ENCODE measurements around the gene CRIP3. TPM values are rescaled to one million over a fixed set of nuclear protein-coding genes. Genes with fewer than 3 reads are reported as not detected.

Gene CRIP3
- total RNA-seq, 1 experiment from 2014 or later = 16.9 TPM

DNA sequence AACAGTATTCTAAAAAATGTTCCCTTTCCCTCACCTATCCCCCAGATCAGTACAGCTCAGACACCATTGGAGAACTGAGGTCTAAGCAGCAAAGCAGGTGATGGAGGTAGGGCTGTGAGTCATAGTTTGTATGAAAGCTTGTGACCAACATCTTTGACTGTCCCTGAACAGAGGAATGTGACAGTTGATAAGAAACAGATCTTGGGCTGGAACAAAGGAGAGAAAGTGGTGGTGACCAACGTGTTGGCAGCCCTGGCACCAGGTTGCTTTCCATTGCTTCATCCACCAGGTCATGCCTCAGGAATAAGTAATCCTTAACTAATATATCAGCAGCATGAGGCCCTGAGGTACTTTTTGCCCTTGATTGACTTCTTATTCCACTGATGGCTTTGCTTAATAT lies 19.9 kb upstream of the CRIP3 start:
- no peaks in the 10 kb centered on the region for H3K4me1 Mint-ChIP-seq
- H2BK20ac ChIP-seq (ENCODE audit: low read depth, low read length, poor library complexity, severe bottlenecking) = no peak overlapping the region
- no peak overlapping the region for H4K8ac ChIP-seq (replicated peaks; ENCODE audit: insufficient read length, low read depth, low read length)
- H3K9me3 Mint-ChIP-seq = no peaks in the 10 kb centered on the region
- no peak overlapping the region for H2BK15ac ChIP-seq (ENCODE audit: low read depth, low read length)
- no peak overlapping the region for H3K27ac Mint-ChIP-seq
- H4K91ac ChIP-seq (ENCODE audit: insufficient read length, low read depth, low read length) = no peak overlapping the region
- no peak for DNase-seq
- H4K5ac ChIP-seq (ENCODE audit: insufficient read length, low read depth, low read length) = no peak overlapping the region
- H3K18ac ChIP-seq (ENCODE audit: insufficient read length, low read depth, low read length) = no peak overlapping the region
- H3K27ac ChIP-seq (ENCODE audit: insufficient read length, low read depth, low read length) = no peak overlapping the region
- H4K20me1 ChIP-seq (ENCODE audit: control insufficient read depth, insufficient read depth, insufficient read length) = no peaks in the 10 kb centered on the region
- no peak overlapping the region for H2AFZ ChIP-seq (ENCODE audit: low read length)
- H3K4me1 ChIP-seq (ENCODE audit: insufficient read depth, low read length) = no peaks in the 10 kb centered on the region
- H2AK5ac ChIP-seq (ENCODE audit: insufficient read length, low read length) = no peak overlapping the region
- H3K36me3 Mint-ChIP-seq (ENCODE audit: insufficient read depth in 1 of 3, low read depth in 3 of 3) = no peaks in the 10 kb centered on the region
- no peak overlapping the region for H3K9ac ChIP-seq (ENCODE audit: extremely low read depth, insufficient read length, low read length)
- H3K56ac ChIP-seq (ENCODE audit: insufficient read length, low read depth, low read length) = no peak overlapping the region
- no peak overlapping the region for H3K14ac ChIP-seq (ENCODE audit: insufficient read depth, low read length)
- no peaks in the 10 kb centered on the region for H3K27me3 ChIP-seq (ENCODE audit: insufficient read depth, low read length)
- no peaks in the 10 kb centered on the region for H3K79me1 ChIP-seq (ENCODE audit: insufficient read depth, low read depth, low read length, poor library complexity, severe bottlenecking)
- H3K9me3 ChIP-seq (ENCODE audit: control insufficient read depth, low read depth, low read length) = no peaks in the 10 kb centered on the region
- H3K79me2 ChIP-seq (ENCODE audit: insufficient read depth, low read length) = no peaks in the 10 kb centered on the region
- H2BK12ac ChIP-seq (ENCODE audit: insufficient read length, low read depth, low read length) = no peak overlapping the region
- no peak overlapping the region for H3T11ph ChIP-seq (ENCODE audit: low read length)
- no peaks in the 10 kb centered on the region for H3K23me2 ChIP-seq (ENCODE audit: insufficient read length, low read depth, low read length, poor library complexity, severe bottlenecking)
- no peak overlapping the region for H2BK5ac ChIP-seq (ENCODE audit: insufficient read length, low read length)
- H3K4me3 Mint-ChIP-seq = no peak overlapping the region
- TF ChIP-seq, protein P1, sequence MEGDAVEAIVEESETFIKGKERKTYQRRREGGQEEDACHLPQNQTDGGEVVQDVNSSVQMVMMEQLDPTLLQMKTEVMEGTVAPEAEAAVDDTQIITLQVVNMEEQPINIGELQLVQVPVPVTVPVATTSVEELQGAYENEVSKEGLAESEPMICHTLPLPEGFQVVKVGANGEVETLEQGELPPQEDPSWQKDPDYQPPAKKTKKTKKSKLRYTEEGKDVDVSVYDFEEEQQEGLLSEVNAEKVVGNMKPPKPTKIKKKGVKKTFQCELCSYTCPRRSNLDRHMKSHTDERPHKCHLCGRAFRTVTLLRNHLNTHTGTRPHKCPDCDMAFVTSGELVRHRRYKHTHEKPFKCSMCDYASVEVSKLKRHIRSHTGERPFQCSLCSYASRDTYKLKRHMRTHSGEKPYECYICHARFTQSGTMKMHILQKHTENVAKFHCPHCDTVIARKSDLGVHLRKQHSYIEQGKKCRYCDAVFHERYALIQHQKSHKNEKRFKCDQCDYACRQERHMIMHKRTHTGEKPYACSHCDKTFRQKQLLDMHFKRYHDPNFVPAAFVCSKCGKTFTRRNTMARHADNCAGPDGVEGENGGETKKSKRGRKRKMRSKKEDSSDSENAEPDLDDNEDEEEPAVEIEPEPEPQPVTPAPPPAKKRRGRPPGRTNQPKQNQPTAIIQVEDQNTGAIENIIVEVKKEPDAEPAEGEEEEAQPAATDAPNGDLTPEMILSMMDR (conservative IDR thresholded peaks at IDR 0.05) = no peak
- H3K4me2 ChIP-seq (ENCODE audit: insufficient read depth, insufficient read length, low read length) = no peak overlapping the region
- no peaks in the 10 kb centered on the region; the same call in none of the 2 replicates for H3K27me3 Mint-ChIP-seq (ENCODE audit: low read depth)
- no CpG with 5 or more reads among the region's 1 CpG for WGBS (ENCODE audit: extremely low coverage, insufficient read length, low lambda C conversion rate)
- H3K23ac ChIP-seq (ENCODE audit: insufficient read length, low read depth, low read length) = no peak overlapping the region
- H3K4ac ChIP-seq (ENCODE audit: low read depth, low read length) = no peak overlapping the region
- H2BK120ac ChIP-seq (ENCODE audit: low read depth, low read length, poor library complexity, severe bottlenecking) = no peak overlapping the region

Data from H9 (cell line).